Skin epidermis (tissue), 12 donors: Measurements from ENCODE around the gene DOCK2.

Experiments
- H3K27ac ChIP-seq, 21 experiments: fragments of 200-600 bp; sonication (generic) in 11 of 21; one replicate each; pipeline ENCODE4 v1.5.0; 2020; ENCODE audit warnings: mild to moderate bottlenecking in 3 of 21, inconsistent platforms in 2 of 21, moderate library complexity in 2 of 21
- H3K4me3 ChIP-seq, 7 experiments: fragments of 200-600 bp; sonication (generic) in 2 of 7; one replicate each; pipeline ENCODE4 v1.5.0; 2020; ENCODE audit warnings: inconsistent platforms in 2 of 7, mild to moderate bottlenecking in 2 of 7, moderate library complexity in 1 of 7

Gene DOCK2

DNA sequence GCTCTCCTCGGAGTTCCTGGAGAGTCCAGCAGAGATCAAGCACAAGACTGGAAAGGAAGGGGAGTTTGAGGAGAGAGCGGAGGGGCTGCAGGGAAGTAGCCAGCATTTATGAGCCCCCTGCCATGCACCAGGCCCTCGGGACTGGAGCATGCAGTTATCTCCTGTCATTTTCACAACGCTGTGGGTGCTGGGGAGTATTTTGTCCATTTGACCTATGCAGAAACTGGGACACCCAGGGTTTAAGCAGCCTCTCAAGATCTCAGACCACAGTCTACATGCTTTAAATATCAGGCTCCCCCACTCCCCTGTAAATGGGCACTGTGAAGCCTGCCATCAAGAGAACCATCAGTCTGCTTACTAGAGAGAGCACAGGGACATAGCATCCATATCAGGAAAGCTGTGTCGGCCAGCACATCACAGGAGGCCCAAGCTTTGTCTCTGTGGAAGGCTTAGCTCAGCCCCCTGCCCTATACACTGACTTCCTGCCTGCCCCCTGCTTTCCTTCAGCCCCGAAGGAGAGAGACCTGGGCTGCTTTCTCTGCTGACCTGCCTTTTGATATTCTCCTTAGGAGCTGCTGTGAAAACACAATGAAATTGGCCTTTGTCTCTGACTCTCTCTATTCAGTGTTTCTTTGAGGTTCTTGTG, 475.9 kb downstream of the DOCK2 start:
- no peak overlapping the region for H3K4me3 ChIP-seq
- H3K27ac ChIP-seq = no peak overlapping the region

- H3K27ac ChIP-seq = no peak overlapping the region
- H3K4me3 ChIP-seq = no peak overlapping the region
These were observed 476.4 kb downstream of the DOCK2 start for GRCh38 chr5:170113522-170113900.

DNA sequence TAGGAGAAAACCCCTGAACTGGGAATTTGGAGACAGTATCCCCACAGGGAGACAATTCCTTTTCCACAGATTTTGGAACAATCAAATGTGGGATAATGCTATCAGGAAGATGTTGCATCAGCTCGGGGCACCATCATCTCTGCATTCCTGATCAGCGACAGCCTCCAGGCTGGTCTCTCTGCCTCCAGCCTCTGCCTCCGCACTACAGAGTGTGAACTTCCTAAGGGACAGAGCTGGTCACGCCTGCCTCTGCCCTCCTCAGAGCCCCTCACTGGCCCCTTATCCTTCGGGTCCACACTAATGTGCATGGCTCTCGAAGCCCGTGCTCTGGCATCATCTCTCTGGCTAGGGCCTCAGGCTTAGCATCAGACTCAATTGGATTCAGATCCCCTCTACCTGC, 477.2 kb downstream of the DOCK2 start:
- no peak overlapping the region for H3K27ac ChIP-seq
- H3K4me3 ChIP-seq = no peak overlapping the region

DNA sequence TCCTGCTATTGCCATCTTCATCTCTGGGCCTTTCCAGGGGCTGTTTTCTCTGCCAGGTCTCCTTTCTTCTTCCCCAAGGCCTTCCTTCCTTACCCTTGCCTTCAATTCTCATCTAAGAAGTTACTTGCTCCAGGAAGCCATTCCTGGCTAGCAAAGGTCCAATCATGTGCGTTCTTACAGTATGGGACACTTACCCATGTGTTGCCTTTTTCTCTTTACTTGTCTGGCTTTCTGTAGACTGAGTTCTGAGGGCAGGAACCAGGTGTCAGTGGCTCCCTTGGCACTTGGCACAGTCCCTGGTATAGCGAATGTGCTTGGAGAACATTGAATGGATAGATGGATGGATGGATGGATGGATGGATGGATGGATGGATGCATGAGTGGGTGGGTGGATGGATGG, 478.9 kb downstream of the DOCK2 start:
- H3K27ac ChIP-seq = no peak overlapping the region
- H3K4me3 ChIP-seq = no peak overlapping the region

DNA sequence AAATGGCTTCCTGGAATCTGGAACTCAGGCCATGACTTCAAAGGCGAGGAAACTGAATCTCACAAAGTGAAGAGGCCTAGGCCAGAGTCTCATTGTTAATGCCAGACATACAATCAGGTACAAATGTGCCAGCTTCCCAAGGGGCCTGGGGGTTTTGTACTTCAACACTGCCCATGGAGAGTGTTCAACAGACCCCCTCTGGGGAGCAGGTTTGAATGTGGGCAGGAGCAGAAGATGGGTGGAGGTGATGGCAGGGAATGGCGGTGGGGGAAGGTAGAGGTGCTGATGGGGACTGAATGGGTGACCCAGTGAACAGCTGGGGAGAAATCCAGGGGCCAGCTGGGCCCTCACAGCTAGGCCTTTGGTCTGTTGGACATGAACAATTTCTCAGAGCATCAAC, 480.7 kb downstream of the DOCK2 start:
- no peak overlapping the region for H3K27ac ChIP-seq
- no peak overlapping the region for H3K4me3 ChIP-seq

DNA sequence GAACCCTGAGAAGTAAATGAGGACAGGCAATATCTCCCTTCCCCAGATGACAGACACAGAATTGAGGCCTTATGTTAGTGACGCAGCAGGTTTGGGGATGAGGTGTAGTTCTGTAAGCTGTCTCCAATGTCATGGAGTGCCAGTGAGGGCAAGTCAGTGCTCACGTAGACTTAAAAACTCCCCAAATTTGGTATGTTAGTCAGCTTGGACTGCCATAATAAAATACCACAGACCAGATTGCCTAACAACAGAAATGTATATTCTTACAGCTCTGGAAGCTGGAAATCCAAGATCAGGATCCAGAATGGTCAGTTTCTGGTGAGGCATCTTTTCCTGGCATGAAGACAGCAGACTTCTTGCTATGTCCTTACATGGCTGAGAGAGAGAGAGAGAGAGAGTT, 483.5 kb downstream of the DOCK2 start:
- Histone ChIP-seq H3K4me3 (no peak overlapping the region), H3K27ac (no peak overlapping the region)

DNA sequence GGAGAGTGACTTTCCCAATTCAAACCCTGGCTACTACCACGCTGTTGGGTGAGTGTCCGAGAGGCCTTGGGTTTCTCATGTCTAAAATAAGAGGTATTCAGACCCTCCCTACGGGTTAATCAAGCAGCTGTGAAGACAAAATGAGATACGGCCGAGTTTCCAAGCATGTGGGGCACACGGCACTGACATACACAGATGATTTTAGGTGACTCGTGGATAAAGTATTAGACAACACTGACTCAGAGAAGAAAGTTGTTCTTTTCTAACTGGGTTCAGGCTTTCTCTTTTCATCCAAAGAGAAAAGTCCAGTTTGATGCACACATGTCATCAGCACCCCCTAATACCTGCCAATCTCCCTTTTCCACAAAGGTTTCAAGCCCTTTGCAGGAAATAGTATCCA, 484.2 kb downstream of the DOCK2 start:
- no peak overlapping the region for H3K4me3 ChIP-seq

DNA sequence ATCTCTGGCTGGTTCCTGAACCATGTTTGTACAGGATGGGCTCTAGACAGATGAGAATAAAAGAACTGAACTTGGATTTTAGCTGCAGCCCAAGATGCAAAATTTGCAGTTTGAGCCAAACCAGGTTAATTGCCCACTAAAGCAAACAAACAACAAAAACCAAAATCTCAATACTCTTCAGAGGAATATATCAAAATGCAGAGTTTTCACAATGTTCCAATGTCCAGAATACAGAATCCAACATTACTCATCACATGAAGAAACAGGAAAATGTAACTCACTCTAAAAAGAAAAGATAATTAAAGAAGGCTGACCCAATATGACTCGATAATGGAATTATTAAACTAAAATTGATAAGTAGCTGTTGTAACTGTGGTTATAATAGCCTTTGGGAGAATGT, 489.0 kb downstream of the DOCK2 start:
- Histone ChIP-seq H3K27ac (no peak overlapping the region), H3K4me3 (no peak overlapping the region)

More for the DNA sequence above, 484.2 kb downstream of the DOCK2 start:
- H3K27ac ChIP-seq = no peak overlapping the region

DNA sequence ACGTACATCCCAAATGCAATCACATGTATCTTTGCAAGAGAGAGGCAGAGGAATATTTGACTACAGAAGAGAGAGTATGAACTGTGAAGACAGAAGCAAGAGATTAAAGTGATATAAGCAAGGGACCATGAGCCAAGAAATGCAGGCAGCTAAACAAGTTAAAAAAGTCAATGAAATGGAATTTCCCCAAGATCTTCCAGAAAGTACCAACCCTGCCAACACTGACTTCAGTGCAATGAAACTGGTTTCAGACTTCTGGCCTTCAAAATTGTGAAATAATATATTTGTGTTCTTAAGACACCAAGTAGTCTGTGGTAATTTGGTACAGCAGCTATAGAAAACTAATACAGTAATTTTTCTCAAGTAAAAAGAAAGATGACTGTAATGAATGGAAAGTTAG, 489.6 kb downstream of the DOCK2 start:
- Histone ChIP-seq H3K27ac (no peak overlapping the region), H3K4me3 (no peak overlapping the region)

DNA sequence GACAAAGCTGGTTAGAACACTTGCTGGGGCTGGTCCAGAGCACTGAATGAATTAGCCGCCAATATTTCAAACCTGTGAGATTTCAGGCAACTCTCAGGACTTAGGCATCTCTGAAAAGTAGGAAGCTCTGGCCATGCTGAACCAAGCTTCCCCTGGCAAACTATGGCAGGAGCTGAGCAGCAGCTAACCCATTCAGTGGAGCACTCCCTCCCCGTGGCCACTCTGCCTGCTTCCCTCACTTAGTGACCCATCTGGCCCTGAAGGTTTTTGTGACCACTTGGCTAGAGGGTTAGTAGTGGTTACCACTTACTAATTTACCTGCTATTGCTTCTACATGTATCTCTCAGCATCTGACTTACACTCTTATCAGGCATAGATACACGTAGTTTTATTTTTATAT, 494.2 kb downstream of the DOCK2 start:
- H3K27ac ChIP-seq = no peak overlapping the region
- H3K4me3 ChIP-seq = no peak overlapping the region

- Histone ChIP-seq H3K4me3 (no peak overlapping the region), H3K27ac (peak overlapping the region in 3 of 21 experiments; percentile 2 to 40 (median 13))
These were observed 495.3 kb downstream of the DOCK2 start for GRCh38 chr5:170132269-170132975.
